OCI-LY7 (cell line): ENCODE measurements around the gene DOK7.

Source experiments
- CTCF ChIP-seq: fragments of 200-600 bp; sonication (generic); conservative IDR thresholded peaks from 2 replicates; pipeline ENCODE4 v1.5.1; 2014; ENCODE audit warnings: mild to moderate bottlenecking, antibody characterized with exemption, low read length, moderate library complexity, mixed read lengths
- EZH2phosphoT487 ChIP-seq: fragments of 200-600 bp; sonication (generic); IDR thresholded peaks from 2 replicates; pipeline ENCODE4 v1.6.1; 2018; ENCODE audit warnings: low read depth, borderline replicate concordance, mild to moderate bottlenecking, mixed run types, antibody characterized with exemption, low read length, moderate library complexity, mixed read lengths

- TF ChIP-seq CTCF (peak; percentile 48; the same call in 1 of the 2 replicates), EZH2phosphoT487 (no peak)
These were observed 51.8 kb downstream of the DOK7 start for GRCh38 chr4:3514806-3515501.
